Measurements from ENCODE around the gene CLDND1. TPM values are rescaled to one million over a fixed set of nuclear protein-coding genes. Genes with fewer than 3 reads are reported as not detected.

Gene CLDND1
- total and polyA plus RNA-seq, 2 of the 4 experiments (the other 2 are of a cell fraction) = 75.8 to 78.3 TPM

DNA sequence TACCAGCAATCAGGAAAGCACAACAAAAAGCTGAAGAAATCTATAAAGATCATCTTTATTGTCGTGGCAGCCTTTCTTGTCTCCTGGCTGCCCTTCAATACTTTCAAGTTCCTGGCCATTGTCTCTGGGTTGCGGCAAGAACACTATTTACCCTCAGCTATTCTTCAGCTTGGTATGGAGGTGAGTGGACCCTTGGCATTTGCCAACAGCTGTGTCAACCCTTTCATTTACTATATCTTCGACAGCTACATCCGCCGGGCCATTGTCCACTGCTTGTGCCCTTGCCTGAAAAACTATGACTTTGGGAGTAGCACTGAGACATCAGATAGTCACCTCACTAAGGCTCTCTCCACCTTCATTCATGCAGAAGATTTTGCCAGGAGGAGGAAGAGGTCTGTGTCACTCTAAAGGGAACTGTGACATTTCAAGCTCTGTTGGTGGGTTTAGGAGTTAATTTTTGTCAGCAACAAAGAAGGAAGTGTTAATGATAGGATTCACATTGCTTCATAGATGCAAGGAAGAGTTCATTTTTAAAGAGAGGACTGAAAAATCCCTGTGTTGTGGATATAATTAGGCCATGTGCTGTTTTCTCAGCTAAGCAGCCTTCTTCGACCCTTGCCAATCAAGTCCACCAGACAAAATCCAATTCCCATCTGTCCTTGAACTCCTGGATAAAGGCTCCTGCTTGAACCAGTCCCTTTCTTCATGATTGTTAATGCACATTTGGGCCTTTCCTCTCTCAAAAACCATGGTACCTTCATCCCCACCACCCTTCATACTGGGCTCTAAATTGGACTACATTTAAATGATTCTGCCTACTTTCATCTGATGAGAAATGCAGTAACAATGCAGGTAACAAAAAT, 10.2 kb upstream of the CLDND1 start:
- Histone ChIP-seq H3K4ac (ENCODE audit: low read depth, low read length) (no peak overlapping the region), H3K4me1 (ENCODE audit: control insufficient read depth, insufficient read depth, low read length) (no peaks in the 10 kb centered on the region), H3K23ac (ENCODE audit: low read depth, low read length) (no peak overlapping the region), H3K18ac (ENCODE audit: low read depth, low read length) (no peak overlapping the region), H3K56ac (ENCODE audit: extremely low read depth, insufficient read depth, low read length) (no peak overlapping the region), H4K5ac (ENCODE audit: low read depth, low read length) (no peak overlapping the region), H2BK120ac (ENCODE audit: low read depth, low read length) (no peak overlapping the region), H3K4me3 (ENCODE audit: insufficient read depth, low read depth, low read length) (no peak overlapping the region), H3K27ac (ENCODE audit: insufficient read depth, low read length) (no peak overlapping the region), H4K20me1 (ENCODE audit: insufficient read depth, low read length) (no peaks in the 10 kb centered on the region), H4K8ac (ENCODE audit: low read depth in 2 of 2, low read length in 2 of 2) (no peak overlapping the region), H2BK15ac (ENCODE audit: low read depth, low read length) (no peak overlapping the region), H3K14ac (replicated peaks; ENCODE audit: low read depth, low read length) (no peak overlapping the region), H3K79me1 (ENCODE audit: low read depth in 1 of 2, low read length in 2 of 2) (no peaks in the 10 kb centered on the region), H2AK9ac (replicated peaks; ENCODE audit: low read depth, low read length, poor library complexity) (no peak overlapping the region), H3K9ac (ENCODE audit: low read depth, low read length) (no peak overlapping the region), H4K91ac (ENCODE audit: insufficient read depth, low read depth, low read length) (no peak overlapping the region), H3K9me1 (ENCODE audit: insufficient read depth, low read length) (no peaks in the 10 kb centered on the region), H2AFZ (replicated peaks; ENCODE audit: low read length, poor library complexity) (no peak overlapping the region), H3K27me3 (ENCODE audit: control insufficient read depth, insufficient read depth, low read length) (peaks cover 7% of the 10 kb centered on the region), H3K9me3 (ENCODE audit: control insufficient read depth, insufficient read depth, low read length) (no peaks in the 10 kb centered on the region), H2AK5ac (ENCODE audit: low read depth, low read length) (no peak overlapping the region), H2BK20ac (ENCODE audit: low read depth, low read length) (no peak overlapping the region), H3K36me3 (ENCODE audit: control insufficient read depth, insufficient read depth, low read length) (no peaks in the 10 kb centered on the region), H3K4me2 (ENCODE audit: low read depth, low read length) (no peak overlapping the region), H2BK5ac (ENCODE audit: low read depth, low read length, poor library complexity, severe bottlenecking) (no peak overlapping the region)
- TF ChIP-seq POLR2A (IDR thresholded peaks at IDR 0.05; ENCODE audit: low read depth, low read length) (no peak), BHLHE40 (IDR thresholded peaks at IDR 0.05; ENCODE audit: low read depth, low read length) (no peak), MAZ (IDR thresholded peaks at IDR 0.05; ENCODE audit: borderline replicate concordance, low read depth, low read length) (no peak), RFX5 (IDR thresholded peaks at IDR 0.05; ENCODE audit: low read depth, low read length) (no peak), MAFK (IDR thresholded peaks at IDR 0.05; ENCODE audit: low read depth, low read length) (no peak)
- TF ChIP-seq, protein P1, sequence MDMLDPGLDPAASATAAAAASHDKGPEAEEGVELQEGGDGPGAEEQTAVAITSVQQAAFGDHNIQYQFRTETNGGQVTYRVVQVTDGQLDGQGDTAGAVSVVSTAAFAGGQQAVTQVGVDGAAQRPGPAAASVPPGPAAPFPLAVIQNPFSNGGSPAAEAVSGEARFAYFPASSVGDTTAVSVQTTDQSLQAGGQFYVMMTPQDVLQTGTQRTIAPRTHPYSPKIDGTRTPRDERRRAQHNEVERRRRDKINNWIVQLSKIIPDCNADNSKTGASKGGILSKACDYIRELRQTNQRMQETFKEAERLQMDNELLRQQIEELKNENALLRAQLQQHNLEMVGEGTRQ (IDR thresholded peaks at IDR 0.05; ENCODE audit: low read depth, low read length) = no peak
- DNase-seq (no peak), ATAC-seq (ENCODE audit: low read depth) (no peak)
- no TSS peak for BruUV-seq (replicated peaks)
- WGBS, 2 experiments (ENCODE audit: extremely low coverage in 2 of 2, insufficient read length in 1 of 2) = 80% methylated on average over 2 of the region's 6 CpGs; no CpG with 5 or more reads in 1 of the 2 experiments
- CTCF ChIA-PET = interaction anchor here (0.9 kb wide), 1 partner anchor 12 kb away, joined by 3 read pairs; no protein-coding TSS in a partner anchor
- POLR2A ChIA-PET (ENCODE audit: unreplicated experiment) = no interaction called here
- dilution Hi-C loops (cut with HindIII; ENCODE audit: low sequenced_read_pairs, unreplicated experiment) (no loop called here), intact Hi-C loops (cut with micrococcal nuclease) (no loop called here), in situ Hi-C loops (cut with MboI; ENCODE audit: low sequenced_read_pairs) (no loop called here)

Measured in IMR-90 (cell line).